ENCODE measurements around the gene DDX49. TPM values are rescaled to one million over a fixed set of nuclear protein-coding genes. Genes with fewer than 3 reads are reported as not detected.
"Not testable (repeated sequence)": the region's sequence is repeated elsewhere in the genome, so short reads cannot be mapped to it uniquely, and the experiment has no call there.

DDX49 gene
- total and polyA plus RNA-seq, 2 experiments from 2014 or later: 45.8 to 57.8 TPM

DNA sequence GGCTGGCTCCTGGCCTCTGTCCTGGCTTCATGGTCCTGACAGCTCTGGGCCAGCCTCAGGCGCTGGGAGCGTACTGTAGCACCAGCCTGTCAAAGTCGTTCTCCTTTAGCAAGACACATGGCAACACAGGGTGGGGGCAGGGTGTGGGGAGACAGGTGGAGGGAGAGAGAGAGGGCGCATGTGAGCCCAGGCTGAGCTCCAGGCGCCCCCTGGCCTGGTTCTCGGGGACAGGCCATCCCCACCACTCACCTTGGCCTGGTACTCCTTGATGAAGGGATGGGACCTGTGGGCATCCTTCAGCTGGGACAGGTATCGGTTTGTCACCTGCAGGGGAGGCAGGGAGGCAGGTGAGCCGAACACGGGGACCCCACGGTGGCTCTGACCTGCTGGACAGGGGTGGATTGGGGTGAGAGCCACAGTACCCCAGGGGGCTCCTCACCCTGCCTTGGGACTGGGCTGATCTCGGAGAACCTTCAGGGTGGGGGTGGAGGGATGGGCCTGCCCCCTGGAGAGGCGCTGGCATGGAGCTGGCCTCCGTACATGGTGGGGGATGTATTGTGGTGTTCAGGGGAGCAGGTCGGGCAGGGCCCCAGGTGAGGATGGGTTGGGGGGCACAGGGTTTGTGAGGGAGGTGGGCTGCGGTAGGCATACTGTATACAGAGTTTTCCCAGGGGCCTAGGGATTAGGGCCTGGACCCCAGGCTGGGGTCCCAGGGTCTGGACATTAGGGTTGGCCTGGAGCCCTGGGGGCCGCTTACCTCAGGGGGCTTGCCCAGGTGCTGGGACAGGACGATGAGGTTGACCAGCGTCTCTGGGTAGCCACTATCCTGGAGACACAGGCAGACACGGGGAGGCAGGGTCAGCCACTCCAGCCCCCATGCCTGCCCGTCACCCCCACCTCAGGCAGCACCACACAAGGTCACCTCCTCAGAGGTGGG lies 19.6 kb upstream of the DDX49 start:
- no peaks in the 10 kb centered on the region for H3K9me3 ChIP-seq (ENCODE audit: low read depth)
- H3K9me2 ChIP-seq (replicated peaks; ENCODE audit: insufficient read depth): no peaks in the 10 kb centered on the region
- TF ChIP-seq EZH2phosphoT487 (IDR thresholded peaks at IDR 0.05; ENCODE audit: low read depth, severe bottlenecking, unreplicated experiment) (no peak), EZH2 (IDR thresholded peaks at IDR 0.05; ENCODE audit: borderline replicate concordance) (no peak)
- TF ChIP-seq, protein P1, sequence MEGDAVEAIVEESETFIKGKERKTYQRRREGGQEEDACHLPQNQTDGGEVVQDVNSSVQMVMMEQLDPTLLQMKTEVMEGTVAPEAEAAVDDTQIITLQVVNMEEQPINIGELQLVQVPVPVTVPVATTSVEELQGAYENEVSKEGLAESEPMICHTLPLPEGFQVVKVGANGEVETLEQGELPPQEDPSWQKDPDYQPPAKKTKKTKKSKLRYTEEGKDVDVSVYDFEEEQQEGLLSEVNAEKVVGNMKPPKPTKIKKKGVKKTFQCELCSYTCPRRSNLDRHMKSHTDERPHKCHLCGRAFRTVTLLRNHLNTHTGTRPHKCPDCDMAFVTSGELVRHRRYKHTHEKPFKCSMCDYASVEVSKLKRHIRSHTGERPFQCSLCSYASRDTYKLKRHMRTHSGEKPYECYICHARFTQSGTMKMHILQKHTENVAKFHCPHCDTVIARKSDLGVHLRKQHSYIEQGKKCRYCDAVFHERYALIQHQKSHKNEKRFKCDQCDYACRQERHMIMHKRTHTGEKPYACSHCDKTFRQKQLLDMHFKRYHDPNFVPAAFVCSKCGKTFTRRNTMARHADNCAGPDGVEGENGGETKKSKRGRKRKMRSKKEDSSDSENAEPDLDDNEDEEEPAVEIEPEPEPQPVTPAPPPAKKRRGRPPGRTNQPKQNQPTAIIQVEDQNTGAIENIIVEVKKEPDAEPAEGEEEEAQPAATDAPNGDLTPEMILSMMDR (IDR thresholded peaks at IDR 0.05; ENCODE audit: poor library complexity): no peak
- no peak overlapping the region for H3K4me3 ChIP-seq
- no peaks in the 10 kb centered on the region for H3K79me2 ChIP-seq
- H4K20me1 ChIP-seq (ENCODE audit: insufficient read depth, poor library complexity, severe bottlenecking): peaks cover under 1% of the 10 kb centered on the region
- no peak overlapping the region for H2AFZ ChIP-seq
- peaks cover 6% of the 10 kb centered on the region for H3K4me1 ChIP-seq (ENCODE audit: insufficient read depth)
- H3K4me2 ChIP-seq: no peak overlapping the region
- no peak for DNase-seq (ENCODE audit: low spot score)
- H3K27me3 ChIP-seq: peaks cover 4% of the 10 kb centered on the region
- 93% methylated on average over 16 of the region's 20 CpGs for WGBS (ENCODE audit: low lambda C conversion rate, missing lambda C conversion rate)
- H3K36me3 ChIP-seq (replicated peaks; ENCODE audit: insufficient read depth, low read depth): no peaks in the 10 kb centered on the region
- H3K27ac ChIP-seq: no peak overlapping the region

DNA sequence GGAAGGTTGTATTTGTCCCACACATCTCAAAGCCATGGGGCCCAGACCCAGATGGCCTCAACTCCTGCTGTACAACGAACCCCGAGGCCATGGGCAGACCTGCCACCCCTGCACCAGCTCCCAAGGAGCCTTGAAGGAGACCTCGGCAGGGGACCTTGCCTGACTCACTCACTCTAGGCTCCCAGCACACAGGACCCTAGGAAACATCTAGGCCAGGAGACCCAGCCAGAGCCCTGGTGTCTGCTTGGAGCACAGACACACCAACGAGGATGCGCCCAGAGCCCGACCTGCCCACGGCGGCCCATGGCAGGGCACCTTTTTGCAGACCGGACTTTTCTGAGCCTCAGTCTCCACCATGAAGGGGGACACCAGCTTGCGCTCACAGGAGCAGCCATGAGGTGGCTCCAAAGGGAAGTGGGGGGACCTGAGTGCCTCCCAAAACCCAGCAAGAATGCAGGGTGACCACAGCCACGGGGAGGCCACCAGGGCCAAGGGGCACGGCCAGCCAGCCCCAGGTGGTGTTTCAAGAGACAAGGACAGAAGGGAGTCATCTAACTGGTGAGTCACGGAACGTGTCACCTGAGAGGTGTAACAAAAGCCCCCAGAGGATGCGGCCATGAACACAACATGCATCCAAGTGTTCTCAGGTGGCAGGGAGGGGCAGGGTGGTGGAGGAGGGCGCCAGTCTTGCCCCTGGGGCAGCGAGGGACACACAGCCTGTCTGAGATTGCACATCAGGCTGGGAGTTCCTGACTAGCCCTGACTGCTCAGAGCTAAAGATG lies 18.6 kb upstream of the DDX49 start:
- no peaks in the 10 kb centered on the region for H3K36me3 ChIP-seq (replicated peaks; ENCODE audit: insufficient read depth, low read depth)
- H3K9me2 ChIP-seq (replicated peaks; ENCODE audit: insufficient read depth): no peaks in the 10 kb centered on the region
- no peak for DNase-seq (ENCODE audit: low spot score)
- no peak overlapping the region for H3K4me2 ChIP-seq
- no peaks in the 10 kb centered on the region for H3K79me2 ChIP-seq
- WGBS (ENCODE audit: low lambda C conversion rate, missing lambda C conversion rate): 96% methylated on average over 17 of the region's 17 CpGs
- H3K4me3 ChIP-seq: no peak overlapping the region
- H4K20me1 ChIP-seq (ENCODE audit: insufficient read depth, poor library complexity, severe bottlenecking): no peaks in the 10 kb centered on the region
- H2AFZ ChIP-seq: no peak overlapping the region
- no peaks in the 10 kb centered on the region for H3K9me3 ChIP-seq (ENCODE audit: low read depth)
- peaks cover 4% of the 10 kb centered on the region for H3K27me3 ChIP-seq
- H3K27ac ChIP-seq: no peak overlapping the region
- peaks cover 6% of the 10 kb centered on the region for H3K4me1 ChIP-seq (ENCODE audit: insufficient read depth)
- TF ChIP-seq, protein P1 (IDR thresholded peaks at IDR 0.05; ENCODE audit: poor library complexity): no peak
- no peak for TF ChIP-seq EZH2phosphoT487 (IDR thresholded peaks at IDR 0.05; ENCODE audit: low read depth, severe bottlenecking, unreplicated experiment)
- TF ChIP-seq EZH2 (IDR thresholded peaks at IDR 0.05; ENCODE audit: borderline replicate concordance): no peak

DNA sequence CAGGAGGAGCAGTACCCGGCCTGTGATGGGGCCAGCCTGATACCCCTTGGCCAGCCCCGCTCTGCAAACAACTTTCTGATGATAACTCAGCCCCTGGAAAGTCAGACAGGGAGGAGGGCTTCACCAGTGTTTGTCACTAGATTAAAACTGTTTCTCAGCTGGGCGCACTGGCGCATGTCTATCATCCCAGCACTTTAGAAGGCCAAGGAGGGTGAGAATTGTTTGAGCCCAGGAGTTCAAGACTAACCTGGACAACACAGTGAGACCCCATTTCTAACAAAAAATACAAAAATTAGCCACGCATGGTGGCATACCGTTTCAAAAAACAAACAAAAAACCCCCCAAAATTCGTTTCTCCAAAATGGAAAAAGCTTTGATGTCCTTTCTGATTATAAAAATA lies 18.0 kb upstream of the DDX49 start:
- no peaks in the 10 kb centered on the region for H3K36me3 ChIP-seq (replicated peaks; ENCODE audit: insufficient read depth, low read depth)

DNA sequence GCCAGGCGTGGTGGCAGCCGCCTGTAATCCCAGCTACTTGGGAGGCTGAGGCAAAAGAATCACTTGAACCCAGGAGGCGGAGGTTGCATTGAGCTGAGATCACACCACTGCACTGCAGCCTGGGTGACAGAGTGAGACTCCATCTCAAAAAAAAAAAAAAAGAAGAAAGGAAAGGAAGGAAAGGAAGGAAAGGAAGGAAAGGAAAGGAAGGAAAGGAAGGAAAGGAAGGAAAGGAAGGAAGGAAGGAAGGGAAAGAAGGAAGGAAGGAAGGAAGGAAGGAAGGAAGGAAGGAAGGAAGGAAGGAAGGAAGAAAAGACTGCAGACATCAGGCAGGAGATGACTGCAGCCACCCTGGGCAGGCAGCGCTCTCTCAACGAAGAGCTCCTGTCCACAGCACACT lies 17.0 kb upstream of the DDX49 start:
- 97% methylated on average over 5 of the region's 5 CpGs for WGBS (ENCODE audit: low lambda C conversion rate, missing lambda C conversion rate)
- not testable (repeated sequence) for DNase-seq (ENCODE audit: low spot score); H3K4me2 ChIP-seq; H3K4me3 ChIP-seq; H2AFZ ChIP-seq; H3K9me3 ChIP-seq (ENCODE audit: low read depth); H3K27me3 ChIP-seq; H4K20me1 ChIP-seq (ENCODE audit: insufficient read depth, poor library complexity, severe bottlenecking); H3K9me2 ChIP-seq (replicated peaks; ENCODE audit: insufficient read depth); H3K4me1 ChIP-seq (ENCODE audit: insufficient read depth); H3K36me3 ChIP-seq (replicated peaks; ENCODE audit: insufficient read depth, low read depth); H3K27ac ChIP-seq; H3K79me2 ChIP-seq

More for the DNA sequence above, 18.0 kb upstream of the DDX49 start:
- no peaks in the 10 kb centered on the region for H3K9me3 ChIP-seq (ENCODE audit: low read depth)
- no peak overlapping the region for H3K4me2 ChIP-seq
- H3K9me2 ChIP-seq (replicated peaks; ENCODE audit: insufficient read depth): no peaks in the 10 kb centered on the region
- H3K27me3 ChIP-seq: peaks cover 3% of the 10 kb centered on the region
- H3K4me3 ChIP-seq: no peak overlapping the region
- no peak overlapping the region for H3K27ac ChIP-seq
- WGBS (ENCODE audit: low lambda C conversion rate, missing lambda C conversion rate): 93% methylated on average over 7 of the region's 7 CpGs
- no peak for DNase-seq (ENCODE audit: low spot score)
- H4K20me1 ChIP-seq (ENCODE audit: insufficient read depth, poor library complexity, severe bottlenecking): no peaks in the 10 kb centered on the region
- peaks cover 6% of the 10 kb centered on the region for H3K4me1 ChIP-seq (ENCODE audit: insufficient read depth)
- TF ChIP-seq EZH2 (IDR thresholded peaks at IDR 0.05; ENCODE audit: borderline replicate concordance) (no peak), EZH2phosphoT487 (IDR thresholded peaks at IDR 0.05; ENCODE audit: low read depth, severe bottlenecking, unreplicated experiment) (no peak)
- TF ChIP-seq, protein P1 (IDR thresholded peaks at IDR 0.05; ENCODE audit: poor library complexity): no peak
- no peak overlapping the region for H2AFZ ChIP-seq
- H3K79me2 ChIP-seq: no peaks in the 10 kb centered on the region
